ENCODE data around the gene BICRAL.
"Not testable (repeated sequence)": the region's sequence is repeated elsewhere in the genome, so short reads cannot be mapped to it uniquely, and the experiment has no call there.

Gene BICRAL

GRCh38 chr6:42781796-42782688, at the start of gene BICRAL:
Gene BICRAL, plus strand, starts transcription at chr6:42782052. Its CDS starts 39,971 bp downstream, at chr6:42822023.
- DNase-seq (ENCODE audit: low spot score): peak; percentile 83

DNA sequence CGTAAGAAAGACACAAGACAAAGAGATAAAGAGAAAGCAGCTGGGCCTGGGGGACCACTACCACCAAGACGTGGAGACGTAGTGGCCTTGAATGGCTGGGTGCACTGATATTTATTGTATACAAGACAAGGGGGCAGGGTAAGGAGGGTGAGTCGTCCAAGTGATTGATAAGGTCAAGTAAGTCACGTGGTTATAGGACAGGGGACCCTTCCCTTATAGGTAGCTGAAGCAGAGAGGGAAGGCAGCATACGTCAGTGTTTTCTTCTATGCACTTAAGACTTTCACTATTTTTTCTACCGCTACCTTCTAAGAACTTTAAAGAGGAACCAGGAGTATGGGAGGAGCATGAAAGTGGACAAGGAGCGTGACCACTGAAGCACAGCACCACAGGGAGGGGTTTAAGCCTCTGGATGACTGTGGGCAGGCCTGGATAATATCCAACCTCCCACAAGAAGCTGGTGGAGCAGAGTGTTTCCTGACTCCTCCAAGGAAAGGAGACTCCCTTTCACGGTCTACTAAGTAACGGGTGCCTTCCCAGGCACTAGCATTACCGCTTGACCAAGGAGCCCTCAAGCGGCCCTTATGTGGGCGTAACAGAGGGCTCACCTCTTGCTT, 47.9 kb upstream of the BICRAL start:
- DNase-seq (ENCODE audit: low spot score): not testable (repeated sequence)

DNA sequence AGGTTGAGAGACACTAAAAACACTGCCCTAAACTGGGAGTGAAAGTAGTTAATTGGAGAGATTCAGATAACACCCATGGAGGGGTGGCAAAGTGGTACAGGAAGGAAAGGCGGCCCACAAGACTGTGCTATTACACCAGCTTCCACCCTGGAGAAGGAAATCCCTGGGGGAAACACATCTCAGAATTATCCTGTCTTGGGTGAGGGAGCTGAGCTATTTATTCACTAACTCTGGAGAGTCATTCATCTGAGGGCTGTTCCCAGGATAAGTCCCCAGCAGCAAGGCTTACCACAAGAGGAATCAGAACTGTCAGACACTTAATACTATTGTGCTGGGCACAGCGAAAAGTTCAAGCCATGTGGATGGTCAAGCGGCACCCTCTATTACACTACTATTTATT, 45.9 kb upstream of the BICRAL start:
- no peak for DNase-seq (ENCODE audit: low spot score)

GRCh38 chr6:42740725-42741124, 41.1 kb upstream of the BICRAL start:
- no peak for DNase-seq (ENCODE audit: low spot score)

GRCh38 chr6:42742116-42742894, 39.5 kb upstream of the BICRAL start:
- no peak for DNase-seq (ENCODE audit: low spot score)

- no peak for DNase-seq (ENCODE audit: low spot score)
Observed at GRCh38 chr6:42744351-42744893, 37.4 kb upstream of the BICRAL start.

DNA sequence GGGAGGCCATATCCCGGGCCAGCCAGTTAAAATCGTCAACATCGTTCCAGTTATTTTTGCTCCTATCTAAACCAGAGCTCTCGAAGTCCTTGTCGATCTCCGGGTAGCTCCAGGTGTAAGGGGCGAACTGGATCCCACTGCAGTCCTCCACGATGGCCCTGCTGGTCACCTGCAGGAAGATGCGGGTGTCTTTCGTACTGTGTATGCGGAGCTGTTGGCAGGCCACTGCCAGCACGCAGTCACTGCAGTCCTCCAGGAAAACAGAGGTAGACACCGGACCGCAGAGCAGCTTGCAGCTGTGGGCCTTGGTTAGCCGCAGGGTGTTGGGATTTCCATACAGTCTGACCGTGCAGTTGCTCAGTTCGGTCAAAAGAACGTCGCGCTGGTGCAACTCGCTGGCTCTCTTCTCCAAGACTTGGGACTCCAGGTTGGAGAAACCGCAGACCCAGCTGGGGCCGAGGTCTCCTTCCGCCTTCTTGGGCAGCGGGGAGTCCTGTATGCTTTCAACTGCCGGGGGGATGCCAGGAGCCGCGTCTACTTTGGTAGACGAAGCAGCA, 36.7 kb upstream of the BICRAL start:
- peak; percentile 22 for DNase-seq (ENCODE audit: low spot score)

GRCh38 chr6:42745640-42746462, 36.0 kb upstream of the BICRAL start, which contains the start of gene TBCC:
Gene TBCC, minus strand, starts transcription at chr6:42746103. Its CDS starts 30 bp downstream, at chr6:42746073.
- peak; percentile 99 for DNase-seq (ENCODE audit: low spot score)

DNA sequence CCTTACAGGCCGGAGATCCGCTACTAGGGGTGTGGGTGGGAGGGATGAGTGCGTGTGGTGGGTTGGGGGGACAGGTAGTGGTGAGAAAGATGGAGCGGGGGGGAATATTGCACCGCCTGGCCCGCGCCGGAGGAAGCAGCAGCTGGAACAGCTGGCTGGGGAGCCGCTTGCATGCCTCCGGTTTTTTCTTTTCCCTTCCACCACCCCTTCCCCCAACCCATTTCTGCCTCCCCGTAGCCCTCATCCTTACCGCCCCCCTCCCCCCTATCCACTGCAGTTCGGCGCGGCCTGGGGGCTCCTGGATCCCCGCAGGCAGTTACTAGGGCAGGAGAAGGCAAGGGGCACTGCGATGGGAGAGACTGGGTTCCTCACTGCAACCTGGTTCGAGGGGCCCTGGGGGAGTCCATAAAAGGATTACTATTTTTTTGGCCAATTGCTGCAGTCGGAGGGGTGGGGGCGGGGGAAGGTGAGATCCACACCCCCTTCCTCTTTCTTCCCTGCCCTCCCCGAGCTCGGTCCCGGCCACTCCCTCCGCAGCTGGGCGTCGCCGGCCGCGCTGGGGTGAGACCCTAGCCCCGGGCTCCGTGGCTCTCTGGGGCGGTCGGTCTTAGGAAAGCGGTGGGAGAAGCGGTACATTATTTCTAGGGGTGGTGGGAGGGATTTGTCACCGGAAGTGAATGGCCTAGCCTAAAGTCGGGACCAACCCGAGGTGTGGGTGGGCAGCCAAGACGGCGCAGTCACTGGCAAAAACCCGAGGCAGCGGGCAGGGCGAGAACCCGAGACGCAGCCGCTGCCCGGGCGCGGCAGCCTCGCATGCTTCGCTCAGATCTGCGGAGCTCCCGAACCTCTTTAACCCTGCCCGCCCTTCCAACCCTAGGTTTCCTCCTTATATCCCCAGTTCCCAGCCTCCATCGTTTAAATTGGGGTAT, 35.1 kb upstream of the BICRAL start:
- DNase-seq (ENCODE audit: low spot score): peak; percentile 85

- DNase-seq (ENCODE audit: low spot score): no peak
Observed at GRCh38 chr6:42748203-42748898, 33.5 kb upstream of the BICRAL start.

DNA sequence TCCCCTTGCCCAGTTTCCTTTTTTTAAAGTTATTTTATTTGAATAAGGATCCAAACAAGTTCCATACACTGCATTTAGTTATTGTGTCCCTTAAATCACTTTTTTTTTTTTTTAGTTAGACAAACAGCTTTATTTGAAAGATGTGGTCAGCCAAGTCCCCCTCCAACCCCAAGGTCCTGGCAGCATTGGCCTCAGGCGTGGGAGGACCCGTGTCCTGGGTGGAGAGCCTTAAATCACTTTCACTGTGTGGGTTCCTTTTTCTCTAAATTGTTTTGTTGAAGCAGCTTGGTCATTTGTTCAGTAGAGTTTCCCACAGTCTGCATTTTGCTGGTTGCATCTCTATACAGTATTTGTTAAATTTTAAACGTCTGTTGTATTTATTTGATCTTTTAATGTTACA, 30.8 kb upstream of the BICRAL start:
- no peak for DNase-seq (ENCODE audit: low spot score)

GRCh38 chr6:42754759-42755158, 27.1 kb upstream of the BICRAL start:
- no peak for DNase-seq (ENCODE audit: low spot score)

DNA sequence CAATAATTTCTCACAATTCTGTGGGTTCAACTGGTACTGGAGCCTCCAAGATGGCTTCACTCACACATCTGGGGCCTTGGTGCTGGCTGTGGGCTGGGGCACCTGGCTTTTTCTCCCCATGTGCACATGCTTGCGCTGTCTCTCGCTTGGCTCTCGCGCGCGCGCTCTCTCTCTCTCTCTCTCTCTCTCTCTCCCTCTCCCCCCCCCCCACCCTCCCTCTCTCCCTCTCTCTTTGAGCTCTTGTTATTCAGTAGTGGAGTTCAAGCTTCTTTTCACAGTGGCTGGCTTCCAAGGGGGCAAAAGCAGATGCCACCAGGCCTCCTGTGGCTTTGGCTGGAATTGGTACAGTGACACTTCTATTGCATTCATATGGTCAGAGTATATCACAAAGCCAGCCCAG, 25.1 kb upstream of the BICRAL start:
- DNase-seq (ENCODE audit: low spot score): no peak

DNA sequence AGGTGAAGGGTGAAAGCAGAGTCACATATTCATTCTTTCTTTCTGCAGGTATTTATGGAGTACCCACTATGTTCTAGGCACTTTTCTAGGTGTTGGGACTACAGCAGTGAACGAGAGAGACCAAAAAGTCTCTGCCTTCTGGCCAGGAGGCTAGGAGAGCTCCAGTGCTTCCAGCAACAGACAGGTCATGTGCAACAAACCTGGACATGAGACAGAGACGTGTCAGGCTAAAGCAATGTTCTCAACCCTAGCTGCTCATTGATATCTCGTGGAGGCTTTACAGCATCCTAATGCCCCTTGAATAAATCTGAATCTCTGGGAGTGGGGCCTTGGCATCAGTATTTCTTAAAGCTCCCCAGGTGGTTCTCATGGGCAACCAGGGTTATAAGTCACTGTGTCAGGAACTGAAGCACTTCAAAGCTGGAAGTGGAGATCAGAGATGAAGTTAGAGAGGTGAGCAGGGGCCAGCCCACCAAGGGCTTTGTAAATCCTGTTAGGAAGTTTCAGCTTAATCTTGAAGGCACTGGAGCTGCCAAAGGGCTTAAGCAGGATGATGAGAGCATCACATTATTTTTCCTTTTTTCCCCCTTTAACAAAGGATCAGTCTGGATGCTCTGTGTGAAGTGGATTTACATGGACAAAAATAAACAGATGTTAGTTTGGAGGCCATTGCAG, 23.0 kb upstream of the BICRAL start:
- DNase-seq (ENCODE audit: low spot score): no peak

GRCh38 chr6:42761287-42762067, 20.4 kb upstream of the BICRAL start:
- DNase-seq (ENCODE audit: low spot score): no peak

DNA sequence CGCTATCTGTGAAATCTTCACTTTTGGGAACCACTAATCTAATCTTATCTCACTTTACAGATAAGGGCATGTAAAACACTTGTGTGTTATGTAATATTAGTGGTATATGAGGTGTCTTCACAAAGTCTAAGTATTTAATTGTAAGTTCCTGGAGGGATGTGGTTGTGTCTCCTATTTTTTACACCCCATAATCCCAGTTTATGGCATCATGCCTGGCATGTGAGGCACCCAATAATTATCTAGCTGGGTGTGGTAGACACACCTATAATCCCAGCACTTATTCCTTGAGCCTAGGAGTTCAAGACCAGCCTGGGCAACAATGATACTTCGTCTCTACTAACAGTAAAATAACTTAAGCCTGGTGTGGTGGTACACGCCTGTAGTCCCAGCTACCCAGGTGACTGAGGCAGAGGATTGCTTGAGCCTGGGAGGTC, 19.4 kb upstream of the BICRAL start:
- no peak for DNase-seq (ENCODE audit: low spot score)

DNA sequence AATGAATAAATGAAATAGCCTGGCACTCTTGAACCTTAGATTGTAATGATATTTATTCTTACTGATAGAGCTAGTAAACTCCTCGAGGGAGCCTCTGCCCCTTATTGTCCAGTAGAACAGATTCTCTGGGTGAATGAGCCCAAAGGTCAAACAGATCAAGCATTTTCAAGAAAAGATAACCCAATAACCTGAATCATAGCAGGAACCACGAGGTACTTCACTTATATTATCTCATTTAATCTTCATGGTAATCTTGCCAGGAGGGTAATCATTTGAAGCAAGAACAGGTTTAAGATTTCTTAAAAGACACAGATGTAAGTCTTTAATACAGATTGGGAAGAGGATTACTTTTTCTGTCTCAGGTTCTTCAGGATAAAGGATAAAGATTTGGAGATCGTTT, 18.9 kb upstream of the BICRAL start:
- DNase-seq (ENCODE audit: low spot score): no peak
